Endothelial cell of umbilical vein (primary cell): ENCODE data around the gene GDI1.

Experiments used
- EZH2 ChIP-seq: IDR thresholded peaks from 2 replicates; pipeline ENCODE4 v1.6.1; 2012; ENCODE audit warnings: borderline replicate concordance, low read depth, mild to moderate bottlenecking, moderate library complexity, low read length, inconsistent platforms; ENCODE audit not compliant: severe bottlenecking
- FOS ChIP-seq: IDR thresholded peaks from 2 replicates; pipeline ENCODE4 v1.6.1; 2011; ENCODE audit warnings: mild to moderate bottlenecking, low read length, moderate library complexity, borderline replicate concordance; ENCODE audit not compliant: insufficient read depth
- JUN ChIP-seq: IDR thresholded peaks from 2 replicates; pipeline ENCODE4 v1.6.1; 2011; ENCODE audit warnings: borderline replicate concordance, low read depth; ENCODE audit not compliant: insufficient read length, insufficient read depth
- MYC ChIP-seq: IDR thresholded peaks from one replicate; pipeline ENCODE4 v1.6.1; 2011; ENCODE audit warnings: mild to moderate bottlenecking, low read depth, low read length
- POLR2A ChIP-seq: IDR thresholded peaks from 2 replicates; pipeline ENCODE4 v1.6.1; 2012; ENCODE audit warnings: low read depth, mild to moderate bottlenecking, control low read depth, low read length
- POLR2AphosphoS5 ChIP-seq: IDR thresholded peaks from 2 replicates; pipeline ENCODE4 v1.6.1; 2012; ENCODE audit warnings: low read depth, mild to moderate bottlenecking, control low read depth, low read length, moderate library complexity; ENCODE audit not compliant: insufficient read depth
- TF ChIP-seq, protein P1 (sequence below), 2 donors: IDR thresholded peaks; 1 replicate in 1 of 2; 2 replicates in 1 of 2; pipeline ENCODE4 v1.5.1; 2011; ENCODE audit warnings: low read length in 2 of 2, mild to moderate bottlenecking in 2 of 2, moderate library complexity in 2 of 2, control low read depth in 1 of 2, inconsistent platforms in 1 of 2, low read depth in 1 of 2; ENCODE audit not compliant: insufficient read depth in 1 of 2; ENCODE audit errors: extremely low read depth in 1 of 2
- TF ChIP-seq, protein P2 (sequence below): IDR thresholded peaks from 2 replicates; pipeline ENCODE4 v1.6.1; 2011; ENCODE audit not compliant: insufficient read depth, insufficient read length

DNA sequence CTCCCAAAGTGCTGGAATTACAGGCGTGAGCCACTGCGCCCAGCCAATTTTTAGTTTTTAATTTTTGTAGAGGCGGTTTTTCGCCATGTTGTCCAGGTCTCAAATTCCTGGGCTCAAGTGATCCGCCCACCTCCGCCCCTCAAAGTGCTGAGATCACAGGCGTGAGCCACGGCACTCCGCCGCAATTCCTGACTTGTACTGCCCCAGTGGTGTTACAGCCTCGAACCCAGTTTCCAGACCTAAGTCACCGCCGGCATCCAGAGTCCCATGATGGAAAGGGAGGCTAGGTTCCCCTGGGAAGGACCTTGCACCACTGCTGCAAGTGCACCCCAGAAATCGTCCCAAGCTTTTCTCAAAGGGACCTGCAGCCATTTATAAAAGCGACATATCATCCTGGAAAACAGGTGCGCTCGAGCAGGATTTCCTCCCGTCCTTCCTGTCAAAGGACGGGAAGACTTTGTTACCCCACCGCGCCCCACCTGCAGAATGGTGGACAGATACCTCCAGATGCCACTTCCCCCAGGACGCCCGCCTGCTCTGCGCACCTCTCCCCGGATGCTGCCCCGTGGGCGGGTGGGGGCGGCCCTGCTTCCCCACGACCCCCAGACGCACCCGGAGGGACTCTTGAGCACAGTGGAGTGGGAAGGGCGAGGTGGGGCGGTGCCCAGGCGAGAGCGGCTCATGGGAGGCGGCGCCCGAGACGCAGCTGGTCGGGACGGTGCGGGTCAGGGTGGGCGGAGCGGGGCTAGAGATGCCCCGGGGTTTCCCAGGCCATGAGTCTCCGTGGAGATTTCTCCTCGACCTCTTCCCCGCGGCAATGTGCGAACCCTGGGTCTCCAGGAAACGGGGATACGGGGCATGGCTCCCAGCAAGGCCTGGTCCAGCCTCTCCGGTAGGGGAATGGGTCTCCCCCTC lies 39.7 kb upstream of the GDI1 start:
- TF ChIP-seq, protein P1, sequence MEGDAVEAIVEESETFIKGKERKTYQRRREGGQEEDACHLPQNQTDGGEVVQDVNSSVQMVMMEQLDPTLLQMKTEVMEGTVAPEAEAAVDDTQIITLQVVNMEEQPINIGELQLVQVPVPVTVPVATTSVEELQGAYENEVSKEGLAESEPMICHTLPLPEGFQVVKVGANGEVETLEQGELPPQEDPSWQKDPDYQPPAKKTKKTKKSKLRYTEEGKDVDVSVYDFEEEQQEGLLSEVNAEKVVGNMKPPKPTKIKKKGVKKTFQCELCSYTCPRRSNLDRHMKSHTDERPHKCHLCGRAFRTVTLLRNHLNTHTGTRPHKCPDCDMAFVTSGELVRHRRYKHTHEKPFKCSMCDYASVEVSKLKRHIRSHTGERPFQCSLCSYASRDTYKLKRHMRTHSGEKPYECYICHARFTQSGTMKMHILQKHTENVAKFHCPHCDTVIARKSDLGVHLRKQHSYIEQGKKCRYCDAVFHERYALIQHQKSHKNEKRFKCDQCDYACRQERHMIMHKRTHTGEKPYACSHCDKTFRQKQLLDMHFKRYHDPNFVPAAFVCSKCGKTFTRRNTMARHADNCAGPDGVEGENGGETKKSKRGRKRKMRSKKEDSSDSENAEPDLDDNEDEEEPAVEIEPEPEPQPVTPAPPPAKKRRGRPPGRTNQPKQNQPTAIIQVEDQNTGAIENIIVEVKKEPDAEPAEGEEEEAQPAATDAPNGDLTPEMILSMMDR (IDR thresholded peaks at IDR 0.05; ENCODE audit: extremely low read depth in 1 of 2, insufficient read depth in 1 of 2, low read depth in 1 of 2, low read length in 2 of 2), result no peak
- no peak for TF ChIP-seq FOS
- TF ChIP-seq, protein P2, sequence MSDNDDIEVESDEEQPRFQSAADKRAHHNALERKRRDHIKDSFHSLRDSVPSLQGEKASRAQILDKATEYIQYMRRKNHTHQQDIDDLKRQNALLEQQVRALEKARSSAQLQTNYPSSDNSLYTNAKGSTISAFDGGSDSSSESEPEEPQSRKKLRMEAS, result no peak
- no peak for TF ChIP-seq POLR2A
- no peak for TF ChIP-seq MYC
- TF ChIP-seq EZH2, result no peak
- no peak for TF ChIP-seq POLR2AphosphoS5
- no peak for TF ChIP-seq JUN
